H1 (cell line): Measurements from ENCODE around the gene WDR1. TPM values are rescaled to one million over a fixed set of nuclear protein-coding genes. Genes with fewer than 3 reads are reported as not detected.

Source experiments
- CTCF ChIA-PET: fragments of 300-600 bp; sonication (Branson Sonifier 250); formaldehyde crosslinking; loops from one replicate; lab custom pipeline; 2021; ENCODE audit not compliant: partially characterized antibody; lab: Charles Lee
- POLR2A ChIA-PET: fragments of 300-600 bp; sonication (Branson Sonifier 250); formaldehyde crosslinking; loops from one replicate; lab custom pipeline; 2021; ENCODE audit warnings: inconsistent platforms; ENCODE audit not compliant: partially characterized antibody; lab: Charles Lee
- DNase-seq, 2 experiments: peaks; one replicate each; pipeline versions ENCODE4 v3.0.0 to v3.0.0-alpha.2; 2010 to 2022; ENCODE audit warnings: low spot score in 2 of 2, low read depth in 1 of 2, mixed read lengths in 1 of 2
- FAIRE-seq: peaks from 2 replicates; lab custom pipeline; 2011; peaks lifted over from hg19 to GRCh38; lab: Jason Lieb, UNC
- H2AFZ ChIP-seq: 2 replicates; pipeline ENCODE4 v1.8.1; 2012; ENCODE audit warnings: low read length, inconsistent platforms
- H2AK5ac ChIP-seq: 2 replicates; pipeline ENCODE4 v1.6.1; 2013; ENCODE audit warnings: low read depth, low read length
- H2BK120ac ChIP-seq: replicated peaks from 2 replicates; pipeline ENCODE3; 2013; ENCODE audit warnings: low read depth, low read length, inconsistent platforms
- H2BK12ac ChIP-seq: 2 replicates; pipeline ENCODE4 v1.6.1; 2013; ENCODE audit warnings: low read depth, low read length
- H2BK15ac ChIP-seq: 2 replicates; pipeline ENCODE4 v1.6.1; 2013; ENCODE audit warnings: low read length
- H2BK20ac ChIP-seq: 2 replicates; pipeline ENCODE4 v1.6.1; 2013; ENCODE audit warnings: low read length
- H2BK5ac ChIP-seq: 2 replicates; pipeline ENCODE4 v1.6.1; 2013; ENCODE audit warnings: low read depth, low read length
- H3K14ac ChIP-seq: 2 replicates; pipeline ENCODE4 v1.6.1; 2013; ENCODE audit warnings: inconsistent platforms; ENCODE audit not compliant: insufficient read length
- H3K18ac ChIP-seq: 2 replicates; pipeline ENCODE4 v1.6.1; 2013; ENCODE audit warnings: low read length; ENCODE audit errors: extremely low read depth
- H3K23ac ChIP-seq: 2 replicates; pipeline ENCODE4 v1.6.1; 2013; ENCODE audit warnings: inconsistent platforms; ENCODE audit not compliant: insufficient read length
- H3K23me2 ChIP-seq: 2 replicates; pipeline ENCODE4 v1.6.1; 2013; ENCODE audit warnings: low read depth, low read length
- H3K27ac ChIP-seq: 2 replicates; pipeline ENCODE4 v1.6.1; 2011; ENCODE audit warnings: low read depth, low read length, inconsistent platforms
- H3K27me3 ChIP-seq, 4 experiments: replicated peaks in 1 of 4; 1 replicate in 1 of 4; 2 replicates in 3 of 4; pipeline versions ENCODE4 v1.6.1 to v1.8.1; 2011 to 2013; ENCODE audit warnings: low read length in 3 of 4, mild to moderate bottlenecking in 3 of 4, inconsistent platforms in 2 of 4, mixed read lengths in 2 of 4, moderate library complexity in 1 of 4; ENCODE audit not compliant: control insufficient read depth in 3 of 4, insufficient read depth in 3 of 4; ENCODE audit errors: extremely low read depth in 1 of 4
- H3K36me3 ChIP-seq, 4 experiments: 2 replicates each; pipeline versions ENCODE4 v1.6.1 to v1.8.1; 2011 to 2013; ENCODE audit warnings: mild to moderate bottlenecking in 4 of 4, low read length in 3 of 4, moderate library complexity in 2 of 4, control low read depth in 1 of 4, inconsistent platforms in 1 of 4; ENCODE audit not compliant: insufficient read depth in 4 of 4, control insufficient read depth in 2 of 4
- H3K4ac ChIP-seq: replicated peaks from 2 replicates; pipeline ENCODE3; 2013; ENCODE audit warnings: low read length, low read depth, mixed read lengths, inconsistent platforms; ENCODE audit not compliant: insufficient read length
- H3K4me1 ChIP-seq, 4 experiments: replicated peaks in 1 of 4; 1 replicate in 1 of 4; 2 replicates in 3 of 4; pipeline versions ENCODE4 v1.6.1 to v1.8.1; 2011 to 2013; ENCODE audit warnings: low read length in 3 of 4, inconsistent platforms in 2 of 4, mixed read lengths in 1 of 4; ENCODE audit not compliant: insufficient read depth in 4 of 4, control insufficient read depth in 3 of 4
- H3K4me2 ChIP-seq, 2 experiments: 2 replicates each; pipeline versions ENCODE4 v1.6.1 to v1.8.1; 2011 to 2013; ENCODE audit warnings: low read depth in 2 of 2, low read length in 2 of 2, control low read depth in 1 of 2, inconsistent platforms in 1 of 2, mild to moderate bottlenecking in 1 of 2; ENCODE audit not compliant: insufficient read depth in 1 of 2
- H3K4me3 ChIP-seq, 4 experiments: fragments of 200-600, 300-600 bp in 1 of 4; sonication (generic), shearing (Covaris generic), sonication (Bioruptor Twin) in 1 of 4; 2 replicates each; pipeline versions ENCODE4 v1.5.1 to v1.8.1; 2011 to 2016; ENCODE audit warnings: low read length in 4 of 4, low read depth in 3 of 4, control low read depth in 2 of 4, inconsistent platforms in 2 of 4, mild to moderate bottlenecking in 2 of 4, mixed read lengths in 1 of 4, moderate library complexity in 1 of 4; ENCODE audit not compliant: insufficient read depth in 2 of 4; ENCODE audit errors: extremely low read depth in 1 of 4
- H3K56ac ChIP-seq: replicated peaks from 2 replicates; pipeline ENCODE3; 2013; ENCODE audit warnings: low read depth, mild to moderate bottlenecking, mixed read lengths, low read length, inconsistent platforms; ENCODE audit not compliant: insufficient read length
- H3K79me1 ChIP-seq: 2 replicates; pipeline ENCODE4 v1.6.1; 2013; ENCODE audit warnings: low read depth, low read length, control low read depth
- H3K79me2 ChIP-seq, 2 experiments: 2 replicates each; pipeline versions ENCODE4 v1.6.1 to v1.8.1; 2012 to 2013; ENCODE audit warnings: low read length in 2 of 2, mild to moderate bottlenecking in 2 of 2, inconsistent platforms in 1 of 2; ENCODE audit not compliant: insufficient read depth in 2 of 2, control insufficient read depth in 1 of 2
- H3K9ac ChIP-seq, 4 experiments: replicated peaks in 1 of 4; 1 replicate in 1 of 4; 2 replicates in 3 of 4; pipeline versions ENCODE4 v1.6.1 to v1.8.1; 2011 to 2013; ENCODE audit warnings: low read depth in 3 of 4, low read length in 3 of 4, control low read depth in 2 of 4, mild to moderate bottlenecking in 2 of 4, moderate library complexity in 2 of 4, inconsistent platforms in 1 of 4; ENCODE audit errors: extremely low read depth in 1 of 4
- H3K9me3 ChIP-seq, 2 experiments: 2 replicates each; pipeline versions ENCODE4 v1.6.1 to v1.8.1; 2012 to 2013; ENCODE audit warnings: mild to moderate bottlenecking in 2 of 2, moderate library complexity in 2 of 2, control low read depth in 1 of 2, inconsistent platforms in 1 of 2, low read depth in 1 of 2, low read length in 1 of 2, mixed read lengths in 1 of 2; ENCODE audit not compliant: insufficient read depth in 2 of 2
- H4K20me1 ChIP-seq, 2 experiments: replicated peaks in 1 of 2; 2 replicates each; pipeline versions ENCODE3 to v1.8.1; 2011 to 2013; ENCODE audit warnings: inconsistent platforms in 2 of 2, low read length in 2 of 2, mild to moderate bottlenecking in 1 of 2; ENCODE audit not compliant: insufficient read depth in 2 of 2, control insufficient read depth in 1 of 2
- H4K5ac ChIP-seq: 2 replicates; pipeline ENCODE4 v1.6.1; 2013; ENCODE audit warnings: low read length, low read depth, mixed read lengths, inconsistent platforms; ENCODE audit not compliant: insufficient read length
- H4K8ac ChIP-seq: 2 replicates; pipeline ENCODE4 v1.8.0; 2013; ENCODE audit warnings: mild to moderate bottlenecking, moderate library complexity, low read length, inconsistent platforms; ENCODE audit not compliant: insufficient read depth; ENCODE audit errors: extremely low read depth
- H4K91ac ChIP-seq: replicated peaks from 2 replicates; pipeline ENCODE3; 2013; ENCODE audit warnings: low read length, mixed read lengths, inconsistent platforms; ENCODE audit not compliant: insufficient read length
- CBX8 ChIP-seq: fragments of 300-800, 300-1000 bp; sonication (generic); IDR thresholded peaks from 2 replicates; pipeline ENCODE4 v1.7.1; 2016; ENCODE audit warnings: low read depth, low read length, borderline replicate concordance
- CEBPB ChIP-seq: IDR thresholded peaks from 2 replicates; pipeline ENCODE4 v1.6.1; 2012; ENCODE audit warnings: low read depth, low read length
- CTBP2 ChIP-seq: IDR thresholded peaks from 2 replicates; pipeline ENCODE4 v1.7.0; 2011; ENCODE audit warnings: borderline replicate concordance, mild to moderate bottlenecking, moderate library complexity, mixed read lengths, low read length; ENCODE audit not compliant: insufficient read depth, insufficient read length
- FOSL1 ChIP-seq: IDR thresholded peaks from 2 replicates; pipeline ENCODE4 v1.6.1; 2011; ENCODE audit warnings: mild to moderate bottlenecking, low read depth, low read length, moderate library complexity; ENCODE audit not compliant: insufficient read depth
- GTF2F1 ChIP-seq: IDR thresholded peaks from 2 replicates; pipeline ENCODE4 v1.6.1; 2012; ENCODE audit warnings: low read depth, low read length, improper control_type of control experiment, borderline replicate concordance
- KDM1A ChIP-seq: fragments of 200-600, 300-600 bp; sonication (generic); IDR thresholded peaks from 2 replicates; pipeline ENCODE4 v1.7.1; 2016; ENCODE audit warnings: mild to moderate bottlenecking, low read length, borderline replicate concordance
- NRF1 ChIP-seq: IDR thresholded peaks from 2 replicates; pipeline ENCODE4 v1.6.1; 2011; ENCODE audit warnings: mild to moderate bottlenecking, low read depth, low read length, improper control_type of control experiment
- POU5F1 ChIP-seq: IDR thresholded peaks from 2 replicates; pipeline ENCODE4 v1.6.1; 2011; ENCODE audit warnings: low read depth, mild to moderate bottlenecking, low read length, moderate library complexity
- YY1 ChIP-seq: IDR thresholded peaks from 2 replicates; pipeline ENCODE4 v1.6.1; 2011; ENCODE audit warnings: low read depth, mild to moderate bottlenecking, low read length
- WGBS, 2 experiments: shearing (Covaris generic) in 1 of 2; methylation state at CpG; one replicate each; pipeline versions ENCODE4 v1.1.6 to v1.1.7; 2013 to 2015; ENCODE audit warnings: low lambda C conversion rate in 2 of 2, mixed read lengths in 2 of 2, inconsistent platforms in 1 of 2, low coverage in 1 of 2, missing lambda C conversion rate in 1 of 2; ENCODE audit not compliant: insufficient replicate concordance in 2 of 2, insufficient coverage in 1 of 2, insufficient read length in 1 of 2; ENCODE audit errors: extremely low coverage in 1 of 2, missing lambda C conversion rate in 1 of 2; 5-methylcytosine and 5-hydroxymethylcytosine counted together
- polyA plus RNA-seq, 7 experiments: library from polyadenylated mRNA; depleted of rRNA in 3 of 7; stranded (reverse) in 5 of 7; unstranded in 2 of 7; fragments of >200 nt in 5 of 7; fragments of 200-250 nt in 2 of 7; gene quantifications; 1 replicate in 5 of 7; 2 replicates in 1 of 7; 4 replicates in 1 of 7; pipeline versions ENCODE4 v1.2.1 to v1.2.3, GENCODE V29; 2011 to 2013; ENCODE audit warnings: missing spikeins in 2 of 7, mixed read lengths in 2 of 7
- total RNA-seq: library from RNA; stranded (reverse); fragmentation: NEBNext Ultra II Directional; extraction: Animal tissue kit (Norgen Biotek cat#: 25700); gene quantifications from 2 replicates; pipeline ENCODE4 v1.2.1, GENCODE V29; 2021
- TF ChIP-seq, protein P1 (sequence below): IDR thresholded peaks from 2 replicates; pipeline ENCODE4 v1.6.1; 2012; ENCODE audit warnings: inconsistent platforms

WDR1 gene
- total and polyA plus RNA-seq, 2 of the 8 experiments (the other 6 are each of a cell fraction or from before 2014, with no cell fraction given) = 315 to 377 TPM

GRCh38 chr4:10105421-10105820, 11.2 kb downstream of the WDR1 start:
- Histone ChIP-seq H3K56ac (no peak overlapping the region), H3K23me2 (no peaks in the 10 kb centered on the region; the same call in 1 of the 2 replicates), H4K20me1 (peaks cover 58 to 66% of the 10 kb centered on the region in 2 experiments), H3K4ac (no peak overlapping the region), H3K79me1 (peaks cover 53% of the 10 kb centered on the region), H3K4me1 (peaks cover 0 to 43% (median 15%) of the 10 kb centered on the region in 4 experiments; a peak in 6 of 7 replicates), H3K23ac (no peak overlapping the region), H2BK20ac (no peak overlapping the region), H4K8ac (no peak overlapping the region), H3K27me3 (no peaks in the 10 kb centered on the region), H2BK120ac (no peak overlapping the region), H3K9ac (no peak overlapping the region), H3K4me3 (no peak overlapping the region), H2BK5ac (no peak overlapping the region), H2BK15ac (no peak overlapping the region), H2AFZ (no peak overlapping the region), H3K14ac (no peak overlapping the region), H4K91ac (no peak overlapping the region), H2AK5ac (no peak overlapping the region), H3K4me2 (no peak overlapping the region; a peak in 1 of 4 replicates), H3K36me3 (peaks cover 12 to 53% (median 23%) of the 10 kb centered on the region in 4 experiments), H3K27ac (no peak overlapping the region), H3K9me3 (no peaks in the 10 kb centered on the region), H3K18ac (no peak overlapping the region), H4K5ac (no peak overlapping the region), H2BK12ac (no peak overlapping the region), H3K79me2 (peaks cover 38 to 99% of the 10 kb centered on the region in 2 experiments)
- ChIA-PET CTCF (interaction anchor here (0.5 to 1.9 kb wide), 3 partner anchors 12 to 86 kb away, joined by 3 to 6 read pairs (median 4); no protein-coding TSS in a partner anchor), POLR2A (interaction anchor here (0.6 to 13.7 kb wide), 6 partner anchors 8 to 54 kb away, joined by 3 to 197 read pairs (median 51); partner anchors contain the start of gene WDR1)
- WGBS, 2 experiments = 80% methylated on average over 4 of the region's 4 CpGs; no CpG with 5 or more reads in 1 of the 2 experiments
- no peak for DNase-seq
- FAIRE-seq = no peak
- TF ChIP-seq CTBP2 = no peak
- no peak for TF ChIP-seq GTF2F1
- no peak for TF ChIP-seq CEBPB
- no peak for TF ChIP-seq KDM1A
- no peak for TF ChIP-seq FOSL1
- TF ChIP-seq YY1 = no peak
- TF ChIP-seq, protein P1, sequence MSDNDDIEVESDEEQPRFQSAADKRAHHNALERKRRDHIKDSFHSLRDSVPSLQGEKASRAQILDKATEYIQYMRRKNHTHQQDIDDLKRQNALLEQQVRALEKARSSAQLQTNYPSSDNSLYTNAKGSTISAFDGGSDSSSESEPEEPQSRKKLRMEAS = no peak
- no peak for TF ChIP-seq NRF1
- TF ChIP-seq CBX8 = no peak
- no peak for TF ChIP-seq POU5F1
